ENCODE results near the gene E2F8. TPM values are rescaled to one million over a fixed set of nuclear protein-coding genes. Genes with fewer than 3 reads are reported as not detected.

Gene E2F8
- total and polyA plus RNA-seq, 10 of the 15 experiments (the other 5 are each of a cell fraction or from before 2014, with no cell fraction given) = 8.8 to 28.1 (median 18.5) TPM

- in situ Hi-C loops (cut with MboI) (no loop called here), intact Hi-C loops (cut with micrococcal nuclease; ENCODE audit: unreplicated experiment) (loop anchor here (10.0 kb wide), 1 partner anchor 652 kb away; no protein-coding TSS in a partner anchor)
- DNase-seq (ENCODE audit: low read depth, low spot score) = no peak
- Histone ChIP-seq H3K9me3 (replicated peaks; ENCODE audit: control insufficient read depth, insufficient read depth, low read length) (no peaks in the 10 kb centered on the region; the same call in 2 of the 3 replicates), H3K36me3 (ENCODE audit: control insufficient read depth in 2 of 2, insufficient read depth in 2 of 2, low read length in 1 of 2) (no peaks in the 10 kb centered on the region), H4K20me1 (ENCODE audit: control insufficient read depth, insufficient read depth) (no peaks in the 10 kb centered on the region), H3K4me2 (ENCODE audit: control insufficient read depth, insufficient read depth) (no peak overlapping the region), H3K79me2 (ENCODE audit: control insufficient read depth, insufficient read depth, low read length) (no peaks in the 10 kb centered on the region), H3K27me3 (replicated peaks in 1 of 2; ENCODE audit: control insufficient read depth in 2 of 2, insufficient read depth in 2 of 2, low read length in 1 of 2) (no peaks in the 10 kb centered on the region; a peak in 1 of 4 replicates), H3K27ac (ENCODE audit: control insufficient read depth, insufficient read depth) (no peak overlapping the region), H2AFZ (ENCODE audit: control insufficient read depth, low read depth, low read length) (no peak overlapping the region), H3K9ac (ENCODE audit: control insufficient read depth, insufficient read depth, low read length) (no peak overlapping the region), H3K4me3 (no peak overlapping the region), H3K4me1 (ENCODE audit: control insufficient read depth, insufficient read depth, low read length) (no peaks in the 10 kb centered on the region; the same call in 1 of the 2 replicates)
- ChIA-PET CTCF (interaction anchor here (0.9 to 3.0 kb wide), 5 partner anchors 13 to 175 kb away, joined by 3 to 15 read pairs (median 3); no protein-coding TSS in a partner anchor), POLR2A (interaction anchor here (0.6 kb wide), 1 partner anchor 55 kb away, joined by 3 read pairs; no protein-coding TSS in a partner anchor), RAD21 (ENCODE audit: unreplicated experiment) (interaction anchor here (1.3 to 1.7 kb wide), 2 partner anchors 47 to 136 kb away, joined by 3 to 4 read pairs; partner anchors contain the start of gene ZDHHC13), SMC1A (ENCODE audit: uncharacterized antibody, unreplicated experiment) (interaction anchor here (1.1 to 1.9 kb wide), 3 partner anchors 17 to 295 kb away, joined by 3 to 4 read pairs (median 4); no protein-coding TSS in a partner anchor)
- no peak for ATAC-seq
- TF ChIP-seq SUZ12 (IDR thresholded peaks at IDR 0.05; ENCODE audit: unreplicated experiment) = no peak
- TF ChIP-seq IRF5 (IDR thresholded peaks at IDR 0.05; ENCODE audit: borderline replicate concordance) = no peak
- TF ChIP-seq HDGF (IDR thresholded peaks at IDR 0.05) = no peak
- BruUV-seq (replicated peaks) = no TSS peak
- WGBS (ENCODE audit: insufficient coverage, insufficient replicate concordance, low lambda C conversion rate, missing lambda C conversion rate) = 57% methylated on average over 8 of the region's 8 CpGs
- no peak for FAIRE-seq
Measured at GRCh38 chr11:19252394-19253152, 11.8 kb upstream of the E2F8 start.

- SMC1A ChIA-PET (ENCODE audit: uncharacterized antibody, unreplicated experiment) = interaction anchor here (0.9 to 1.9 kb wide), 3 partner anchors 16 to 328 kb away, joined by 3 to 4 read pairs (median 4); no protein-coding TSS in a partner anchor
- Histone ChIP-seq H3K36me3 (ENCODE audit: control insufficient read depth in 2 of 2, insufficient read depth in 2 of 2, low read length in 1 of 2) (no peaks in the 10 kb centered on the region), H3K79me2 (ENCODE audit: control insufficient read depth, insufficient read depth, low read length) (no peaks in the 10 kb centered on the region), H3K9me3 (replicated peaks; ENCODE audit: control insufficient read depth, insufficient read depth, low read length) (no peaks in the 10 kb centered on the region; the same call in 2 of the 3 replicates), H3K4me3 (no peak overlapping the region), H4K20me1 (ENCODE audit: control insufficient read depth, insufficient read depth) (no peaks in the 10 kb centered on the region), H2AFZ (ENCODE audit: control insufficient read depth, low read depth, low read length) (no peak overlapping the region), H3K9ac (ENCODE audit: control insufficient read depth, insufficient read depth, low read length) (no peak overlapping the region), H3K4me1 (ENCODE audit: control insufficient read depth, insufficient read depth, low read length) (no peaks in the 10 kb centered on the region; the same call in 1 of the 2 replicates), H3K4me2 (ENCODE audit: control insufficient read depth, insufficient read depth) (no peak overlapping the region), H3K27ac (ENCODE audit: control insufficient read depth, insufficient read depth) (no peak overlapping the region), H3K27me3 (replicated peaks in 1 of 2; ENCODE audit: control insufficient read depth in 2 of 2, insufficient read depth in 2 of 2, low read length in 1 of 2) (no peaks in the 10 kb centered on the region; a peak in 1 of 4 replicates)
- ATAC-seq (no peak), DNase-seq (ENCODE audit: low read depth, low spot score) (no peak), FAIRE-seq (no peak)
- in situ Hi-C loops (cut with MboI) (no loop called here), intact Hi-C loops (cut with micrococcal nuclease; ENCODE audit: unreplicated experiment) (loop anchor here (10.0 kb wide), 1 partner anchor 653 kb away; no protein-coding TSS in a partner anchor)
- CTCF ChIA-PET = interaction anchor here (0.6 to 3.1 kb wide), 5 partner anchors 8 to 248 kb away, joined by 3 to 16 read pairs (median 3); no protein-coding TSS in a partner anchor
- BruUV-seq (replicated peaks) = no TSS peak
- POLR2A ChIA-PET = no interaction called here
- RAD21 ChIA-PET (ENCODE audit: unreplicated experiment) = interaction anchor here (0.6 to 1.7 kb wide), 3 partner anchors 46 to 135 kb away, joined by 3 to 6 read pairs (median 4); partner anchors contain the start of gene ZDHHC13
- TF ChIP-seq LARP7 (IDR thresholded peaks at IDR 0.05) = no peak
- no peak for TF ChIP-seq IKZF1 (conservative IDR thresholded peaks at IDR 0.05)
- TF ChIP-seq ASH2L (IDR thresholded peaks at IDR 0.05; ENCODE audit: borderline replicate concordance, low read depth) = no peak
- TF ChIP-seq RB1 (IDR thresholded peaks at IDR 0.05; ENCODE audit: borderline replicate concordance) = no peak
- no peak for TF ChIP-seq PKNOX1 (IDR thresholded peaks at IDR 0.05)
- TF ChIP-seq KAT2A (conservative IDR thresholded peaks at IDR 0.05; ENCODE audit: control insufficient read depth, low read depth, low read length) = no peak
- no peak for TF ChIP-seq MTA3 (IDR thresholded peaks at IDR 0.05; ENCODE audit: borderline replicate concordance, low read length)
- TF ChIP-seq PAX8 (IDR thresholded peaks at IDR 0.05) = no peak
- TF ChIP-seq SMAD5 (IDR thresholded peaks at IDR 0.05; ENCODE audit: low read depth) = no peak
- TF ChIP-seq PBX3 (IDR thresholded peaks at IDR 0.05; ENCODE audit: insufficient replicate concordance, low read depth, low read length) = no peak
Measured at GRCh38 chr11:19251577-19251976, 10.8 kb upstream of the E2F8 start.
